ENCODE measurements around the gene MCOLN1. TPM values are rescaled to one million over a fixed set of nuclear protein-coding genes. Genes with fewer than 3 reads are reported as not detected.

Gene MCOLN1
- polyA plus RNA-seq, 3 donors = 32.8 to 133 (median 34.3) TPM

DNA sequence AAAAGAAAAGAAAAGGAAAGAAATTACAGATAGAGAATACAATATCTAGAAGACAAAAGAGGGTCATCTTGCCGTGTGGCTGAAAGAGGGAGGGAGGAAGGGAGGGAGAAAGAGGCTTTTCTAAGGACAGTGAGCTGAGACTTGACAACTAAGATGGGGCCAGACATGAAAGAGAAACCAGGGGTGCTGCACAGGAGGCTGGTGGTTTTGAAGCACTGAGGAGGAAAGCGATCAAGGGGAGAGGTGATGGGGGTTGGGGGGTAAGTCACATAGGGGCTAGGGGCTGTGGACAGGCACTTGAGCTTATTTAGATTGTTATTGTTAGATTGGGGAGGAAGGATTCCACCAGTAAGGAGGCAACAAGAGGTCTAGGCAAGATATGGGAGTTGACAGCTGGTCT lies 30.4 kb downstream of the MCOLN1 start:
- H3K9me3 ChIP-seq (replicated peaks in 1 of 2; ENCODE audit: control insufficient read depth in 1 of 2, insufficient read depth in 1 of 2, low read length in 2 of 2) = no peaks in the 10 kb centered on the region
- no peak overlapping the region for H3K27ac ChIP-seq (ENCODE audit: low read depth in 1 of 2, low read length in 2 of 2)
- H3K9ac ChIP-seq (ENCODE audit: insufficient read depth, low read length, poor library complexity, severe bottlenecking) = no peak overlapping the region
- no peak overlapping the region for H3K4me2 ChIP-seq (replicated peaks; ENCODE audit: extremely low read depth, low read length, poor library complexity, severe bottlenecking)
- H3K27me3 Mint-ChIP-seq (ENCODE audit: low read depth in 3 of 3) = peaks cover 0 to 2% (median 0%) of the 10 kb centered on the region in 3 donors
- 0% methylated on average over 1 of the region's 2 CpGs for WGBS (ENCODE audit: insufficient coverage)
- H3K27me3 ChIP-seq (ENCODE audit: control insufficient read depth in 2 of 2, insufficient read depth in 2 of 2, low read length in 2 of 2) = no peaks in the 10 kb centered on the region
- no peak overlapping the region for H3K4me3 Mint-ChIP-seq
- TF ChIP-seq CTCF (IDR thresholded peaks at IDR 0.05) = no peak
- intact Hi-C loops (cut with micrococcal nuclease) = no loop called here
- no peak overlapping the region for H2AFZ ChIP-seq (ENCODE audit: insufficient read depth, low read depth, low read length, poor library complexity, severe bottlenecking)
- H3K4me1 ChIP-seq (ENCODE audit: control insufficient read depth in 1 of 2, insufficient read depth in 2 of 2, low read length in 2 of 2) = no peaks in the 10 kb centered on the region
- peaks cover 18% of the 10 kb centered on the region for H4K20me1 ChIP-seq (ENCODE audit: insufficient read depth, low read length)
- peaks cover 62 to 79% of the 10 kb centered on the region in 2 donors for H3K36me3 ChIP-seq (replicated peaks in 1 of 2; ENCODE audit: control insufficient read depth in 1 of 2, insufficient read depth in 2 of 2, low read length in 2 of 2)
- peaks cover 0 to 1% (median 0%) of the 10 kb centered on the region in 7 donors for H3K9me3 Mint-ChIP-seq
- H3K4me3 ChIP-seq (replicated peaks in 1 of 3; ENCODE audit: low read depth in 2 of 3, low read length in 3 of 3) = no peak overlapping the region
- H3K4me1 Mint-ChIP-seq = peaks cover 4% of the 10 kb centered on the region
- no peaks in the 10 kb centered on the region for H3K79me2 ChIP-seq (ENCODE audit: insufficient read depth, low read length)
- no peak for DNase-seq
- peak overlapping the region in 4 of 7 donors; percentile 21 to 73 (median 50) for H3K27ac Mint-ChIP-seq
- H3K36me3 Mint-ChIP-seq = peaks cover 73 to 86% of the 10 kb centered on the region in 2 donors

GRCh38 chr19:7554565-7554964 lies 32.1 kb downstream of the MCOLN1 start:
- H3K4me3 ChIP-seq (replicated peaks in 1 of 3; ENCODE audit: low read depth in 2 of 3, low read length in 3 of 3) = no peak overlapping the region
- H3K27ac Mint-ChIP-seq = no peak overlapping the region
- H3K9me3 ChIP-seq (replicated peaks in 1 of 2; ENCODE audit: control insufficient read depth in 1 of 2, insufficient read depth in 1 of 2, low read length in 2 of 2) = no peaks in the 10 kb centered on the region
- no peak overlapping the region for H3K4me3 Mint-ChIP-seq
- no peaks in the 10 kb centered on the region for H3K27me3 ChIP-seq (ENCODE audit: control insufficient read depth in 2 of 2, insufficient read depth in 2 of 2, low read length in 2 of 2)
- no peak overlapping the region for H3K9ac ChIP-seq (ENCODE audit: insufficient read depth, low read length, poor library complexity, severe bottlenecking)
- H3K27ac ChIP-seq (ENCODE audit: low read depth in 1 of 2, low read length in 2 of 2) = no peak overlapping the region
- WGBS (ENCODE audit: insufficient coverage) = 96% methylated on average over 28 of the region's 28 CpGs
- no peaks in the 10 kb centered on the region for H3K9me3 Mint-ChIP-seq
- no peak for TF ChIP-seq CTCF (IDR thresholded peaks at IDR 0.05)
- H3K4me1 Mint-ChIP-seq = peaks cover 11% of the 10 kb centered on the region
- H2AFZ ChIP-seq (ENCODE audit: insufficient read depth, low read depth, low read length, poor library complexity, severe bottlenecking) = no peak overlapping the region
- no peaks in the 10 kb centered on the region for H3K79me2 ChIP-seq (ENCODE audit: insufficient read depth, low read length)
- DNase-seq = no peak
- H3K4me2 ChIP-seq (replicated peaks; ENCODE audit: extremely low read depth, low read length, poor library complexity, severe bottlenecking) = no peak overlapping the region
- peaks cover 0 to 2% (median 0%) of the 10 kb centered on the region in 3 donors for H3K27me3 Mint-ChIP-seq (ENCODE audit: low read depth in 3 of 3)
- peaks cover 84 to 95% of the 10 kb centered on the region in 2 donors for H3K36me3 Mint-ChIP-seq
- peaks cover 28% of the 10 kb centered on the region for H4K20me1 ChIP-seq (ENCODE audit: insufficient read depth, low read length)
- peaks cover 0 to 5% of the 10 kb centered on the region in 2 donors for H3K4me1 ChIP-seq (ENCODE audit: control insufficient read depth in 1 of 2, insufficient read depth in 2 of 2, low read length in 2 of 2)
- peaks cover 78 to 93% of the 10 kb centered on the region in 2 donors for H3K36me3 ChIP-seq (replicated peaks in 1 of 2; ENCODE audit: control insufficient read depth in 1 of 2, insufficient read depth in 2 of 2, low read length in 2 of 2)
- intact Hi-C loops (cut with micrococcal nuclease) = no loop called here

All from CD14-positive monocyte (primary cell).